Measurements from ENCODE around the gene PEF1. TPM values are rescaled to one million over a fixed set of nuclear protein-coding genes. Genes with fewer than 3 reads are reported as not detected.
A peak's percentile ranks its signal among the peaks of the same experiment; 100 is the strongest.

The PEF1 gene
- total and polyA plus RNA-seq, 2 experiments from 2014 or later = 22.3 to 68.5 TPM

DNA sequence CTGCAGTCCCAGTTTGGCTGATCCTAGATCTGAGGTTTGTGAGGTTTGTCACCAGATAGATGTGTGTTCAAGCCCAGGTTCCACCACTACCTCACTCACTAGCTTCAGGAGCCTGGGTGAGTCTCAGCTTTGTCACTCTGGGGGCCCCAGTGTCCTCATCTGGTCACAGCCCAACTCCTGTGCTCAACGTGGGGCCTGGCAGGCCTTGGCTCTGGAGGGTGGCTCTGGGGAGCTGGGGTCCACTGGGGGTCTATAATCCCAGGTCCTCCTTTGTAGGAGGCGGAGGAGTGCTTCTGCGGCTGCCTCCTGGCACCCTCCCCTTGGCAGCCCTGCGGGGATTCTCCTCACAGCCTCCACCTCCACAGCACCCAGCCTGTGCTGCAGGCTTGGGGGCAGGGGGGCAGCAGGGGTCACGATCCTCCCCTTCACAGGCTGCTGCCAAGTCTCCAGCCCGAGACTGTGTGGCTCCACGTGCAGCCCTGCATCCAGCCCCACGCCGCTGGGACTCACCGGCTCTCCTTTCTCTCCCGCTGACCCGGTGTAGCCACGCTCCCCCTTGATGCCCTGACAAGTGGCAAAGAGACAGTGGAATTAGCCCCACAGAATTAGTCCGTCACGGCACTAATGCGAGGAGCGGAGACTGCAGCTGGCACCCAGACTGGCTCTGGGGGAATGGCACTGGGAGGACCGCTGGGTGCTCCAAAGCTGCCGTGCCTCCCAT is 22.5 kb upstream of the PEF1 start:
- H3K79me2 ChIP-seq (replicated peaks; ENCODE audit: insufficient read depth) = no peaks in the 10 kb centered on the region
- no peak for DNase-seq (ENCODE audit: low spot score)
- Mint-ChIP-seq H3K4me3 (no peak overlapping the region; the same call in 2 of the 3 replicates), H3K4me1 (peaks cover 31% of the 10 kb centered on the region), H3K9me3 (no peaks in the 10 kb centered on the region), H3K27ac (0 out of 2 replicates have a peak overlapping the region, but pooled peaks have one; percentile 59), H3K27me3 (ENCODE audit: insufficient read depth, low read depth, poor library complexity) (peaks cover 16% of the 10 kb centered on the region), H3K36me3 (ENCODE audit: low read depth) (no peaks in the 10 kb centered on the region)
- H3K27me3 ChIP-seq (ENCODE audit: insufficient read depth) = no peaks in the 10 kb centered on the region
- H3K4me1 ChIP-seq (ENCODE audit: insufficient read depth) = peaks cover 11% of the 10 kb centered on the region
- H2AFZ ChIP-seq = no peak overlapping the region
- H3K27ac ChIP-seq (ENCODE audit: low read depth) = no peak overlapping the region
- H3K4me2 ChIP-seq = no peak overlapping the region
- no peaks in the 10 kb centered on the region for H3F3A ChIP-seq (replicated peaks; ENCODE audit: low read depth)
- H3K9me2 ChIP-seq (ENCODE audit: insufficient read depth) = no peaks in the 10 kb centered on the region
- TF ChIP-seq EZH2phosphoT487 (IDR thresholded peaks at IDR 0.05; ENCODE audit: unreplicated experiment) = no peak
- H3K4me3 ChIP-seq = no peak overlapping the region
- H4K20me1 ChIP-seq (replicated peaks; ENCODE audit: insufficient read depth) = no peaks in the 10 kb centered on the region
- no peak for ATAC-seq
- H3K36me3 ChIP-seq (ENCODE audit: insufficient read depth) = no peaks in the 10 kb centered on the region

GRCh38 chr1:31666263-31666963 is 21.7 kb upstream of the PEF1 start:
- Histone ChIP-seq H3K4me3 (no peak overlapping the region), H3K4me2 (no peak overlapping the region), H3K4me1 (ENCODE audit: insufficient read depth) (peaks cover 11% of the 10 kb centered on the region), H3K27me3 (ENCODE audit: insufficient read depth) (no peaks in the 10 kb centered on the region), H3K9me2 (ENCODE audit: insufficient read depth) (no peaks in the 10 kb centered on the region), H3K27ac (ENCODE audit: low read depth) (no peak overlapping the region), H4K20me1 (replicated peaks; ENCODE audit: insufficient read depth) (no peaks in the 10 kb centered on the region), H3F3A (replicated peaks; ENCODE audit: low read depth) (no peaks in the 10 kb centered on the region), H3K79me2 (replicated peaks; ENCODE audit: insufficient read depth) (no peaks in the 10 kb centered on the region), H2AFZ (no peak overlapping the region), H3K36me3 (ENCODE audit: insufficient read depth) (no peaks in the 10 kb centered on the region)
- Mint-ChIP-seq H3K4me1 (peaks cover 31% of the 10 kb centered on the region), H3K9me3 (no peaks in the 10 kb centered on the region), H3K27me3 (ENCODE audit: insufficient read depth, low read depth, poor library complexity) (peaks cover 16% of the 10 kb centered on the region), H3K27ac (peak overlapping the region; percentile 39; the same call in 1 of the 2 replicates), H3K4me3 (no peak overlapping the region), H3K36me3 (ENCODE audit: low read depth) (no peaks in the 10 kb centered on the region)
- DNase-seq (ENCODE audit: low spot score) = no peak
- ATAC-seq = no peak; the same call in 2 of the 3 replicates
- TF ChIP-seq ZNF114 (CRISPR knock-in tag; IDR thresholded peaks at IDR 0.05) (no peak), ZNF331 (CRISPR knock-in tag; IDR thresholded peaks at IDR 0.05; ENCODE audit: low read depth) (no peak)
- TF ChIP-seq, protein P1, sequence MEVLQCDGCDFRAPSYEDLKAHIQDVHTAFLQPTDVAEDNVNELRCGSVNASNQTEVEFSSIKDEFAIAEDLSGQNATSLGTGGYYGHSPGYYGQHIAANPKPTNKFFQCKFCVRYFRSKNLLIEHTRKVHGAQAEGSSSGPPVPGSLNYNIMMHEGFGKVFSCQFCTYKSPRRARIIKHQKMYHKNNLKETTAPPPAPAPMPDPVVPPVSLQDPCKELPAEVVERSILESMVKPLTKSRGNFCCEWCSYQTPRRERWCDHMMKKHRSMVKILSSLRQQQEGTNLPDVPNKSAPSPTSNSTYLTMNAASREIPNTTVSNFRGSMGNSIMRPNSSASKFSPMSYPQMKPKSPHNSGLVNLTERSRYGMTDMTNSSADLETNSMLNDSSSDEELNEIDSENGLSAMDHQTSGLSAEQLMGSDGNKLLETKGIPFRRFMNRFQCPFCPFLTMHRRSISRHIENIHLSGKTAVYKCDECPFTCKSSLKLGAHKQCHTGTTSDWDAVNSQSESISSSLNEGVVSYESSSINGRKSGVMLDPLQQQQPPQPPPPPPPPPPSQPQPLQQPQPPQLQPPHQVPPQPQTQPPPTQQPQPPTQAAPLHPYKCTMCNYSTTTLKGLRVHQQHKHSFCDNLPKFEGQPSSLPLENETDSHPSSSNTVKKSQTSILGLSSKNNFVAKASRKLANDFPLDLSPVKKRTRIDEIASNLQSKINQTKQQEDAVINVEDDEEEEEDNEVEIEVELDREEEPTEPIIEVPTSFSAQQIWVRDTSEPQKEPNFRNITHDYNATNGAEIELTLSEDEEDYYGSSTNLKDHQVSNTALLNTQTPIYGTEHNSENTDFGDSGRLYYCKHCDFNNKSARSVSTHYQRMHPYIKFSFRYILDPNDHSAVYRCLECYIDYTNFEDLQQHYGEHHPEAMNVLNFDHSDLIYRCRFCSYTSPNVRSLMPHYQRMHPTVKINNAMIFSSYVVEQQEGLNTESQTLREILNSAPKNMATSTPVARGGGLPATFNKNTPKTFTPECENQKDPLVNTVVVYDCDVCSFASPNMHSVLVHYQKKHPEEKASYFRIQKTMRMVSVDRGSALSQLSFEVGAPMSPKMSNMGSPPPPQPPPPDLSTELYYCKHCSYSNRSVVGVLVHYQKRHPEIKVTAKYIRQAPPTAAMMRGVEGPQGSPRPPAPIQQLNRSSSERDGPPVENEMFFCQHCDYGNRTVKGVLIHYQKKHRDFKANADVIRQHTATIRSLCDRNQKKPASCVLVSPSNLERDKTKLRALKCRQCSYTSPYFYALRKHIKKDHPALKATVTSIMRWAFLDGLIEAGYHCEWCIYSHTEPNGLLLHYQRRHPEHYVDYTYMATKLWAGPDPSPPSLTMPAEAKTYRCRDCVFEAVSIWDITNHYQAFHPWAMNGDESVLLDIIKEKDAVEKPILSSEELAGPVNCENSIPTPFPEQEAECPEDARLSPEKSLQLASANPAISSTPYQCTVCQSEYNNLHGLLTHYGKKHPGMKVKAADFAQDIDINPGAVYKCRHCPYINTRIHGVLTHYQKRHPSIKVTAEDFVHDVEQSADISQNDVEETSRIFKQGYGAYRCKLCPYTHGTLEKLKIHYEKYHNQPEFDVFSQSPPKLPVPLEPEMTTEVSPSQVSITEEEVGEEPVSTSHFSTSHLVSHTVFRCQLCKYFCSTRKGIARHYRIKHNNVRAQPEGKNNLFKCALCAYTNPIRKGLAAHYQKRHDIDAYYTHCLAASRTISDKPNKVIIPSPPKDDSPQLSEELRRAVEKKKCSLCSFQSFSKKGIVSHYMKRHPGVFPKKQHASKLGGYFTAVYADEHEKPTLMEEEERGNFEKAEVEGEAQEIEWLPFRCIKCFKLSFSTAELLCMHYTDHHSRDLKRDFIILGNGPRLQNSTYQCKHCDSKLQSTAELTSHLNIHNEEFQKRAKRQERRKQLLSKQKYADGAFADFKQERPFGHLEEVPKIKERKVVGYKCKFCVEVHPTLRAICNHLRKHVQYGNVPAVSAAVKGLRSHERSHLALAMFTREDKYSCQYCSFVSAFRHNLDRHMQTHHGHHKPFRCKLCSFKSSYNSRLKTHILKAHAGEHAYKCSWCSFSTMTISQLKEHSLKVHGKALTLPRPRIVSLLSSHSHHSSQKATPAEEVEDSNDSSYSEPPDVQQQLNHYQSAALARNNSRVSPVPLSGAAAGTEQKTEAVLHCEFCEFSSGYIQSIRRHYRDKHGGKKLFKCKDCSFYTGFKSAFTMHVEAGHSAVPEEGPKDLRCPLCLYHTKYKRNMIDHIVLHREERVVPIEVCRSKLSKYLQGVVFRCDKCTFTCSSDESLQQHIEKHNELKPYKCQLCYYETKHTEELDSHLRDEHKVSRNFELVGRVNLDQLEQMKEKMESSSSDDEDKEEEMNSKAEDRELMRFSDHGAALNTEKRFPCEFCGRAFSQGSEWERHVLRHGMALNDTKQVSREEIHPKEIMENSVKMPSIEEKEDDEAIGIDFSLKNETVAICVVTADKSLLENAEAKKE (CRISPR knock-in tag; IDR thresholded peaks at IDR 0.05) = no peak
- TF ChIP-seq, protein P2, sequence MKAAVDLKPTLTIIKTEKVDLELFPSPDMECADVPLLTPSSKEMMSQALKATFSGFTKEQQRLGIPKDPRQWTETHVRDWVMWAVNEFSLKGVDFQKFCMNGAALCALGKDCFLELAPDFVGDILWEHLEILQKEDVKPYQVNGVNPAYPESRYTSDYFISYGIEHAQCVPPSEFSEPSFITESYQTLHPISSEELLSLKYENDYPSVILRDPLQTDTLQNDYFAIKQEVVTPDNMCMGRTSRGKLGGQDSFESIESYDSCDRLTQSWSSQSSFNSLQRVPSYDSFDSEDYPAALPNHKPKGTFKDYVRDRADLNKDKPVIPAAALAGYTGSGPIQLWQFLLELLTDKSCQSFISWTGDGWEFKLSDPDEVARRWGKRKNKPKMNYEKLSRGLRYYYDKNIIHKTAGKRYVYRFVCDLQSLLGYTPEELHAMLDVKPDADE (IDR thresholded peaks at IDR 0.05) = no peak
- TF ChIP-seq, protein P3, sequence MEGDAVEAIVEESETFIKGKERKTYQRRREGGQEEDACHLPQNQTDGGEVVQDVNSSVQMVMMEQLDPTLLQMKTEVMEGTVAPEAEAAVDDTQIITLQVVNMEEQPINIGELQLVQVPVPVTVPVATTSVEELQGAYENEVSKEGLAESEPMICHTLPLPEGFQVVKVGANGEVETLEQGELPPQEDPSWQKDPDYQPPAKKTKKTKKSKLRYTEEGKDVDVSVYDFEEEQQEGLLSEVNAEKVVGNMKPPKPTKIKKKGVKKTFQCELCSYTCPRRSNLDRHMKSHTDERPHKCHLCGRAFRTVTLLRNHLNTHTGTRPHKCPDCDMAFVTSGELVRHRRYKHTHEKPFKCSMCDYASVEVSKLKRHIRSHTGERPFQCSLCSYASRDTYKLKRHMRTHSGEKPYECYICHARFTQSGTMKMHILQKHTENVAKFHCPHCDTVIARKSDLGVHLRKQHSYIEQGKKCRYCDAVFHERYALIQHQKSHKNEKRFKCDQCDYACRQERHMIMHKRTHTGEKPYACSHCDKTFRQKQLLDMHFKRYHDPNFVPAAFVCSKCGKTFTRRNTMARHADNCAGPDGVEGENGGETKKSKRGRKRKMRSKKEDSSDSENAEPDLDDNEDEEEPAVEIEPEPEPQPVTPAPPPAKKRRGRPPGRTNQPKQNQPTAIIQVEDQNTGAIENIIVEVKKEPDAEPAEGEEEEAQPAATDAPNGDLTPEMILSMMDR (conservative IDR thresholded peaks at IDR 0.05; ENCODE audit: low read depth in 2 of 2) = no peak

Measured in GM23338 (cell line).